GM19438 (cell line): ENCODE measurements around the gene WHRN.

Source experiments
- ATAC-seq: cut with Tn5 transposase; IDR thresholded peaks from one replicate; pipeline ENCODE4 v1.9.1; 2021; ENCODE audit warnings: low read depth; ENCODE audit not compliant: unreplicated experiment

The WHRN gene

DNA sequence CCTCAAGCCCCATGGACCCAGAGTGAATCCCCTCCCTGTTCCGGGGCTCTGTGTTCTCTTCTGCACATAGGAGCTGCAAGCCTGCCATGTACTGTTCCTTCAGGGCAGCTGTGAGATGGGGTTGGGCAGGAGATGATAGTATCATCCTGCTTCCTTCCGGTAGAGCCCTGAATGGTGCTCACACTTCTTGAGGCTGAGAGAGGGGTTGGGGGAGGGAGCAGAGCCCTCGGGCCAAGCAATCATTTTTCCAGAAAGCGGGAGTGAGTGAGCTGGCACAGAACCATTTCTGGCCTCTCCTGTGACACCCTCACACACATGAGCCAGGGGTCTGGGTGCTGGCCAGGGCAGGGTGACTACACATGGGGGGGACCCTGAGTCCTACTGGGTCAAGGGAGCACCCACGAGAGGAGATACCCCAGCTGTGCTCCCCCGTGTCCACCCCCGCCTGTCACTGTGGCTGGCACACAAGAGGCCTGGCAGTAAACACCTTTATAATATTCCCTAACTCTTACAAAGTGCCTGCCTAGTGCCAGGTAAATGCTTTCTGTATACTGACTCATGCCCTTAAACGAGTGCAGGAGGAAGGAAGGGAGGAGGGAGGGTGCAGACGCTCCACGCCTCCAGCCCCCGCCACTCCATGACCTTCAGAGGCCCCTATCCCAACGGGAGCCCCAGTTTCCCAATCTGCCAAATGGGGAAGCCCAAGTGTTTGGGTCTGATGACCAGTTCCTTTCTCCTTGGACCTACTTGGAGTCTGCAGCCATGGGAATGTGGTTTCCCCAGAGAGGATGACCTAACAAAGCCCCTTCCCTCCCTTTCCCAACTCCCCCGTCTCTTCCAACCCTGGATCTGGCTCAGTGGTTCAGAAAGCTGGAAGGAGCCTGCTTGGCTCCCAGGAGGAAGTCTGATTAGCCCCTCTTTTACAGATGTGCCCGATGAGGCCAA is 133.0 kb downstream of the WHRN start:
- ATAC-seq: peak; percentile 31

DNA sequence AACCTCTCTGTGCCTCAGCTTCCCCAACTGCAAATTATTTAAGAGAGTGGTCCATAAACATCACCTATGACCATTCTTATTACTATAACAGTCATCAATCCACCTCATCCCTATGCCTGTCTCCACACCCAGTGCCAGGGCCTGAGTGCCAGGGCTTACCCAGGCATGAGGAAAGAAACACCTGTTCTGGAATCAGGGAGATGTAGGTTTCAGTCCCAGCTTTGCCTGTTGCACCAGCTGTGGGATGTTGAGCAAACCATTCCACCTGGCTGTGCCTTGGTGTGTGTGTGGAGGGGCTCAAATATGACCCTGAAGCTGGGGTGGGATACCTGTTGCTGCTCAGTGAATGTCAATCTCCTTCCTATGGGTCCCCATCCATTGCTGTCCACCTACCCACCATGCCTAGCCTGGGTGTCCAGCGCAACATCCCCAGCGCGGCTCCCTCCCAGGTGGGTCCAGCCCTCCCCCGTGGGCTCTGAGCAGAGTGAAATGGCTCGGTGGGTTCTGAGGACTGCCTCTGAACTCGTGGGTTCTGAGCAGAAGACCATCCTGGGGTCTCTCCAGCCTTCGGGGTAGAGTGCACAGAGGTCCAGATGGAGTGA is 133.8 kb downstream of the WHRN start:
- no peak for ATAC-seq

DNA sequence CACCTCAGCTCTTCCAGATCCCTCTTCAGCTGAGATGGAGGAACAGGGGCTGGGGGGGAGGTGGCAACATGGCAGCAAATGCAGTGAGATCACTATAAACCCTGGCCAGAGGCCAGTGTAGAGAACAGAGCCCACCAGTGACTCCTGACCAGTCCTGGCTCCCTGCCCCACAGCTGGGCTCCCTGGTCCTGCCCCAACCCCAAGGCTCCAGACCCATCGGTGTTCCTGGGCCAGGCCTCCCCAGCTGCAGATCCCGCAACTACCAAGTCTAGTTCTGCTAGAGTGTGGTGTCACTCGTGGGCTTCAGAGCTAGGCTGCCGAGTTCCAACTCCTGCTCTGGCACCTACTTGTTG is 134.3 kb downstream of the WHRN start:
- ATAC-seq: no peak

DNA sequence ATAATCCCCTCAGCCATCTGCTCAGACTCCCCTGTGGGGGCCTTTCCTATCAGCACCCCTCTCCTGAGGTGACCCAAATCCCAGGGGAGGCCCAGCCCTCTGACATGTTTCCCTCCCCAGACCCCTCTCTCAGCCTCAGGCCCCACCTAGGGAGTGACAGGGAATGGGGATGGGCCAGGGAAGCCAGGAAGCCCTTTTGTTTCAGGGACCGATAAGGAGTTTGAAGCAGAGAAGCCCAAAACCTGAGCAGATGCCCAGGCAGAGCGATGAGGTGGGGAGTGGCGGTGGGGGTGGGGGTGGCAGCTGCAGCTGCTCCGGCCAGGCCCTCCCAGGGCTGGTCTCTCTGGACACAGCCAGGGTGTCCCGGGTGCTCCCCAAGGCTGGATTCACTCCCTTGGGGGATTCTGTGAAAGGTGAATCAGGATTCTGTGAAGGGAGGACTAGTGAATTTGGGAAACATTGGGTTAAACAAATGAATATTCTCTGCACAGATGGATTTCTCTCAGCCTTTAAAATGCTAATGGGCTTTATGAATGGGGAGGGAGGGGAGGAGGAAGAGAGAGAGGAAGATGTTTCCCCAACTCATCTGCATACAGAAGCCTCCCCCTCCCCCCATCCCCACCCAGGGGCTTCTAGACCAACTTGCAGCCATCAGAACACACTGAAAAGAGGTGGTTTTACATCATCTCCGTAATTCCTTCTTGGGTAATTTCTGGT is 134.9 kb downstream of the WHRN start:
- ATAC-seq: no peak

DNA sequence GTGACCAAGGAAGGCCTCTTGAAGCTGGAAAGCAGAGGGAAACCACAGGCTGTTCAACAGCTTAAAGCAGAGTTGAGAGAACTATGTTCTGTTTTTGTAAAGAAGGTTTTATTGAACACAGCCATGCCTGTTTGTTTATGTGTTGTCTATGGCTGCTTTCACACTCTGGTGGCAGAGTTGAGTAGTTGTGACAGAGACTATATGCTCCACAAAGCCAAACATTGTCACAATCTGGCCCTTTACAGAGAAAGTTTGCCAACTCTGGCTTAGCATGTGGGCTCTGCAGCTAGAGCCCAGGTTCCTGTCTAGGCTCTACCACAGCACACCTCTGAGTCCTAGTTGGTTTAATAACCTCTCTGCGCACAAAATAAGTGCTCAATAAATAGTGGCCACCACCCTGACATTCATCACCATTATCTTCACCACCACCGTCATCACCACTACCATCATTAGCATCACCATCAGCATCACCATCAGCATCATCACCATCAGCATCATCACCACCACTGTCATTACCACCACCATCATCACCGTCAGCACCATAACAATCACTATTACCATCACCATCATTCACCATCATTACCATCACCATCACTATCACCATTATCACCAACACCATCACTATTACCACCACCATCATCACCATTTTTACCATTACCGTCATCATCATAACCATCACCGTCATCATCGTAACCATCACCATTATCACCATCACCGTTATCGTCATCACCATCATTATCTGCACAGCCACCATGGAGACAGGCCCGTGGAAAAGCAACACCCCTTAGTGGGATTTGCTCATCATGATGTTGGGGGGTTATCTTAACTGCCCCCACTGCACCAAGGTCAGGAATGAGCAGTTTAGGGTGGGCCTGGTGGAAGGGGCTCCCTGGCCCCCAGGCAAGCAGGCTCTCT is 135.8 kb downstream of the WHRN start:
- ATAC-seq: no peak

DNA sequence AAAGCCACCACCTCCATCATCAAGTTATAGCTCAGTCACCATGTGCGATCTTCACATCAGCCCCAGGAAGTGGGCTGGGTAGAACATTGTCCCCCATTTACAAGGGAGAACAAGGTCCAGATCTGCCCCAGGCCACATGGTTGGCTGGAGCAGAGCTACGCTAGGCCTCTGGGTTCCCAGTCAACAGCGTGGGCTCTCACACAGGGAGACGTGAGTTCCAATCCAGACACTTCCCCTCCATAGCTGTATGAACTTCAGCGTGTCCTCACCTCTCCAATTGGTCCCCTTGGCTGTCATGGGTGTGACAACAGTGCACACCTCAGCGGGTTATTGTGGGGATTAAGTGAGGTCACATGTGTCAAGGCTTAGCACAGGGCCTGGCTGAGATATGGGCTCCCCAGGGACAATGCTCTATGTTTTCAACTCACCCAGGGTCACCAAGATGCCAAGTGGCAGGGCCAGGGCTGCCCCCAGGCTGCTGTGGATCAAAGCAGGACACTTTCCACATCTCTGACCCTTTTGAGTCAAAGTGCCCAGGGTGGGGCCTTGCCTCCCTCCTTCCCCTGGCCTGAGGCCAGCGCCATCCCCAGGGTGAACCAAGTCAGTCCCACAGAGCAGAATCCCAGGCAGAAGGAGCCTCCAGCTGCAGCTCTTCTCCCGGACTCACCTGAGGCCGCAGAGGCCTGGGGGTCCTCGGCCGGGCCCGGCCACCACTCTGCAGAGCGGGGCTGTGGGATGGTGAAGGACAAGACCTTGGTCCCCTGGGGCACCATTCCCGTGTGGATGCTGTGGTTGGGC is 137.3 kb downstream of the WHRN start:
- no peak for ATAC-seq

DNA sequence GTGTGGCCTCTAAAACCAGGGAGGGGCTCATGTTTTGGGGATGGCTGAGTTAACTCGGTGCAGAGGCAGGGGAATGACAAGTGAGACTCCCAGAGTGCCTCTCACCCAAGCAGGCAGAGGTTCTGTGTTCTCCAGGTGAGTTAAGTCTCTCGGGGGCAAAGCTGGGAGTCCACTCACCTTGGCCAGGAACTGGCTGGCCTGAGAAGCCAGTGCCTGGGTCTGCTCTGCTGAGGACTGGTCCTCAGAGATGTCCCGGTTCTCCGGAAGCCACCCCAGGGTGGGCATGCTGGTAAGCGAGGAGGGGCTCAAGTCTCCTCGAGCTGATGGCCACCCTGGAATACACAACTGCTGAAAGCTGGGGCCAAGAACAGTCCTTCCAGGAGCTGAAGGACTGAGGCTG is 137.9 kb downstream of the WHRN start:
- no peak for ATAC-seq

DNA sequence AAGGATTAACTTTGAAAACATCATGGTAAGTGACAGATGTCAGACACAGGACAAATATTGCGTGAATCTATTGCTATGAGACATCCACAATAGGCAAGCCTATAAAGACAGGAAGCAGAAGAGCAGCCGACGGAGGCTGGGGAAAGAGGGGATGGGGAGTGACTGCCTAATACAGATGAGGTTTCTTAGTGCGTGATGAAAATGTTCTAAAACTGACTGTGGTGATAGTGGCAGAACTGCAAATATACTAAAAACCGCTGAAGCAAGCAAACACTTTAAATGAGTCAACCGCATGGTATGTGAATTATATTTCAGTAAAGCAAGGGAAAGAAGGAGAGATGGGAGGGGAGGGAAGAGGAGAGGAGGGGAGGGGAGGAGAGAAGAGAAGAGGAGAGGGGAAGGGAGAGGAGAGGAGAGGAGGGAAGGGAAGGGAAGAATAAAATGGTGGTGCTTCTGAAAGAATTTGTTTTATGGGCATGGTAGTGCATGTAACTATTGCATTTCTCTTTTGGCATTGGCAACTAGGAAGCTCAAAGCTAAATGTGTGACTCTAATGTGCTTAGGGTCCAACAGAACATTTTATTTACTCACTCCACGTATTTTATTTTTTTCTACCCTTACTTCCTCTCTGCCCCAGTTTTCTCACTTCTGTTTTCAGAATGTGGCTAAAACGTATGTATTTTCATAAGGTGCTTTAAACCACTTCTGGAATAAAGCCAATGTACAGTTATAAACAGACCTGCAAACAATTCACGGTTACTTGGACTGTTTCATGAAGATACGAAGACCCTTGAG is 138.7 kb downstream of the WHRN start:
- ATAC-seq: peak; percentile 45

DNA sequence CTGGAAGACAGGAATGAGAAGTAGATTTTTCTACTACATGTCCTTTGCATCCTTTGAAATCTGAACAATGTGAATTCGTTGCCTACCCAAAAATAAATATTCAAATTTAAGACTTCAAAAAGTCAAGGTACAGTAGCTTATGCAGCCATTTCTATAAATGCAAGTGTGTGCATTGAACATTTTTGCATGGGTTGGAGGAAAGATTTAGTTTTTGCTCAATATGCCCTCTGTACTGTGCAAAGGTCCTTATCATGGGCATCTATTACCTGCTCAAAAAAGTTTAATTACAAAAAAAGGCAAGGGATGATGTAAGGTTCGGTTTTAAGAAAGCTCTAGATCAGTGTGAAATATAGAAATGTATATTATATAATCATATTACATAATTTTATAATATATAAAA is 140.1 kb downstream of the WHRN start:
- ATAC-seq: no peak

DNA sequence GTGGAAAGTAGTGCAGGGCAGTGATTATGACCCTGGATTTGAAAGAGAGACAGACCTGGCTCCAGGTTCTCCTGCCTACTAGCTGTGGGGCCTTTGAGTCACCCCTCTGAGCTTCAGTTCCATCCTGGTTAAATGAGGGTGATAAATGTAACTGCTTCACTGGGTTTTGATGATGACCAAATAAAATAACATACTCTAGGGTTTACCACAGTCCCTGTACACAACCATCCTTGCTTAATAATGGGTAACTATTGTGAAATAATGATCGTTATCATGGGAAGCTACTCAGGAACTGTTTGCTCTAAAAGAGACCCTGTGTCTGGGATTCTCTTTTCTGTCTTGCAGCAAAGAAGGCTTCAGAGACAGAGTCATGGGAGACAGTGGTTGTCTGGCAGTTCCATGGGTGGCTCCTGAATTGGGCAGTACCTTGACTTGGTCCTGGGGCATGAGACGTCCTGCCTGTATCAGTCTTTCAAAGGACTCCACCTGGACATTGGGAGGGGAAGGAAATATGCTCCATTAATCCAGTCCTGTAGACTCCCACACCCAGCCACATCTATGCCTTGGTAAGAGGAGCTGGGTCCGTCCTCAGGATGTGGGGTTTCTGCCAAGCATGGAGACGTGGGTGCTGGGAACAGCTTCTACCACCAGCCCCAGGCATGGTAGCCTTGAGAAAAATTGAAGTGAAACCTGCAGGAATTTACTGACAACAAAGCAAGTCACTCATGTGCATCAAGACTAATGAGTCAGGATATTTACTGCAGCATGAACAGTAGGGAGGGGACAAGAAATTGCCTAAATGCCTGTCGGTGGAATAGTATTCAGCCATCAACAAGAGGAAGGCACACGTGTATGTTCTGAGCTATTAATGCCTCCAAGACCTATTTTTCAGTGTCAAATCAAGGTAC is 140.9 kb downstream of the WHRN start:
- ATAC-seq: no peak

DNA sequence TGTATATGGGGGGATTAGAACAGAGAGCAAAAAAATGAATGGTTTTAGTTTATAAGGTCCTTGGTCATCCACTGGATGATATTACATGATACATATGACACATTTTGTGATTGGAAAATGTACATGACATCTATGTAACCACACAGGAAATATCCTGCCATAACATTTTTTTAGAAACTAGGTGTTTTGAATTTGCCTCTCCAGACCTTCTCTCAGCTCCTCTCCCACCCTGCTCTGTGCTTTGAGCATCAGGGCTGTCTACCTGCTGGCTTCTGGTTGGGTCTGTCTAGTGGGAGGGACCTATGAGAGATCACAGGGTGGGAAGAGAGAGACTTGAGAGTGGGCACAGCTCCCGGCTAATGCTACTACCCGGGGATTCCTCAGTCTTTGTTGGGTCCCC is 141.8 kb downstream of the WHRN start:
- ATAC-seq: no peak

DNA sequence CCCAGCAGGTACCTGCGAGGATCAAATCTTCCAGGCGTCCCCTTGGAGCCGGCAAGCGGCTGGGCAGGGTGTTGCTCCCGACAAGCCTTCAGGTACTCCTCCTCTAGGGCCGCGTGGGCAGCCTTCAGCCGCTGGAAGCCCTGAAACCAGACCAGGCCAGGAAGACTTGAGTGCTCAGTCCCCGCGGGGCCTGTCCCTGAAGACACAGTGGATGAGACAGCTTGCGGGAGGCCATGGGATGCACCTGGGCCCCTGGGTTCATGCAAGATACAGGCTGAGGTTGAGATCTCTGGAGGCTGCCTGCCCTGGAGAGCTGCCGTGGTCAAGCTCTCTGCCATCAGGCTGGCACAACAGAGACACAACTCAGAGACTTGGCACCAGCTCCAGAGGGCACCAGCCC is 142.9 kb downstream of the WHRN start:
- no peak for ATAC-seq

DNA sequence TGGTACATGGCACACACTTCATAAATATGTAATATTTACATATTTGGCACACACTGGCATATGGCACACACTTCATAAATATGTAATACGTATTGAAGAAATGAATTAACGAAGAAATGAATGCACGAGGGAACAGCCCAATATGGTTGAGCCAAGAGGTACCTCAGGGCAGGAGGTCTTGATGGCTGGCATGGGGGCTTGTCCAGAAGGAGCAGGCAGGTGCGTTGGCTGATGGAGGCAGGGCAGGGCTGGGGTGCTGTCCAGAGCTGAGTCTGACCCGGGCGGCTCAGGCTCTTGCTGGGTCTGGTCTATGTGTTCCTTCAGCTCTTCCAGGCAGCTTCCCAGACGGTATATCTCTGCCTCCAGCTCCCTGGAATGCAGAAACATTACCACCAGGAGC is 143.7 kb downstream of the WHRN start:
- no peak for ATAC-seq

DNA sequence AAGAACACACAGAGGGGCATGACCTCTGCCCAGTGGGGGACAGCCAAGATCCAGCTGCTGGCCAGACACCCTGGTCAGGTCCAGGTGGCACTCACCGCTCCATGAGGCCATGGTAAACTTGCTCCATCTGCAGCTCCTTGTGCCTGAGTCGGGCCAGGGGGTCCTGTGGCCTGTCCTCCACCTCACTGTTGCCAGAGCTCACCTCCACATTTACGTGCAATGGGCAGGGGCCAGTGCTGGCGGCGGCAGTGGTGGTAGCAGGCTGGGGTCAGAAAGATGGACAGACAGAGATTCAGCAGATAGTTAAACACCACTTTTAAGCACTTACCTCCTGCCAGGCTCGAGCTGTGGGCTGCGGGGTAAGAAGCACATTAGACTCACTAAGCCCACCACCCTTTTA is 145.5 kb downstream of the WHRN start:
- no peak for ATAC-seq

DNA sequence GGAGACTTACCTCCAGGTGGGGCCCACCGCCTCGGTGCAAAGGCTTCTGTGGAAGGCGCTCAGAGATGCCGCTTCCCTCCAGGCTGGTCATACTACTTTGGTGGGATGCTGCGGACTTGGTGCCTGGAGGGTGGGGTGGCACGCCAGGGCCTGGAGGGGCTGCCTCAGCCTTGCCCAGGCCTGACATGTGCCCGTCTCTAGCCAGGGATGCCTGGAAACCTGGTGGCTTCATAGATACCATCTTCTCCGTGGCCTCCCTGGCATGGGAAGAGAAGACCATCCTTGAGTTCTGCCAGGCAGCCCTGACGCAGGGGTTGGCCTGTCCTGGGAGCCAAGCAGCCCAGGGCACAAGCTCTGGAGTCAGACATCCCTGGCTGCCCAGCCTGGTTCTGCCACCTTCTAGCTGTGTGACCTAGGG is 147.4 kb downstream of the WHRN start:
- no peak for ATAC-seq

DNA sequence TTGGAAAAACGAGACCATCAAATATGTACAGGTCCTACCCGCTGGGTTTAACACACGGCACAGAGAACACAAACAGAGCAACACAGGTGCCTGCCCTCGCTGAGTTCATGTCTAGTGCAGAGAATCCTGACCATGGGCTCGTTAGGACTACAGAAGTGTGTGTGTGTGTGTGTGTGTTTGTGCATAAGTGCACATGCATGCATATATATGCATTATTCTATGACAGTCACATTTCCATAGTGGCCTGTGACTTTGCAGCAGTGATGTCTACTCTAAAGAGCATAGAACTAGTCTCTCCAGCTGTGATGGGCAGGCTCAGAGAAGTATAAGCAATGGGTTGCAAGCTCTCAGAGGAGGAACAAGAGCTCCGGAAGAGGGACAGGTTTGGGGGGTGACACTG is 147.9 kb downstream of the WHRN start:
- ATAC-seq: no peak

DNA sequence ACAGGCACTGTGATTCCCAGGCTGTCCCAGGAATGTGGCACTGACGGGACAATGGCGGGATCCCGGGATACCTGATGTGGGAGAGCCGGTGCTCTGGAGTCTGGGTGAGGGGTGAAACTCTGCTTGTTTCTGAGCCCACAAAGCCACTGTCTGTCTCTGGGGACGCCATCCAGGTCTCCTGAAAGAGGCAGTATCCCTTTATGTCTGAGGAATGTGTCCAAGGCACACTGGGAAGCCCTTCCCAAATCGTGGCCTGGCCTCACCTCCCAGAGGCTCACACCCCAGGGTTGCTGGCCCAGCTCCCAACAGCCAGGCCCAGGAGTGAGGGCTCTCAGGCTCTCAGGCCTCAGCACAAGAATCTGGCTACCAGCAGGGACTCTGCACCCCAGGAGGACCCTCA is 148.5 kb downstream of the WHRN start:
- ATAC-seq: no peak

DNA sequence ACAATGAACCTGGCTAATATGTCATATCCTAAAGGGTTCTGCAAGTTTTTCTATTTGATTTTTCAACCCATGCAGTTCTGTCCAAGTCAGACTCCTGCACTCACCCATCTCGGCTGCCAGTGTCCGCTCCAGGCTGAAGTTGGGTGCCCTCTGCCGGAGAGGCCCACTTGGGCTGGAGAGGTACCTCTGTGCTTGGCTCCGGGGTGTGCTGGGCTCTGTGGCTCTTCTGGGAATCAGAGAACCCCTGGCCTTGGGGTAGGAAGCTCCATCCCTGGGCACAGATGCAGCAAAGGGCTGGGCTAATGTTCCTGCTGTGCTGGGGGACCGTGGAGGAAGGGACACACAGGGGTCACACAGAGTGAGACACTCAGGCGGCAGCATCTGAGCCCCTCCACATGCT is 149.5 kb downstream of the WHRN start:
- no peak for ATAC-seq
